ENCODE results near the gene MGAT5B. TPM values are rescaled to one million over a fixed set of nuclear protein-coding genes. Genes with fewer than 3 reads are reported as not detected.

MGAT5B gene
- total and polyA plus RNA-seq, 10 donors = 0.02 to 2.0 (median 0.75) TPM

DNA sequence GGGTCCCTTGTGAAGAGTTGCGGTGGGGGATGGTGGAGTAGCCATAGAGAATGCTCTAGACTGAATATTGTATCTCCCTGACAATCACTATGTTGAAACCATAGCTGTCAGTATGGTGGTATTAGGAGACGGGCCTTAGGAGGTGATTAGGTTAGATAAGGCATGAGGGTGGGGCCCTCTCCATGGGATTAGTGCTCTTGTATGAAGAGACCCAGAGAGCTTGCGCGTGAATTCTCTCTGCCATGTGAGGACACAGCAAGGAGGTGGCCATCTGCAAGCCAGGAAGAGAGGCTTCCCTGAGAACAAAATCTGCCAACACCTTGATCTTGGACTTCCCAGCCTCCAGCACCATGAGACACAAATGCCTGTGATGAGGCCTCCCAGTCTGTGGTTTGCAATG is 34.5 kb upstream of the MGAT5B start:
- no peak for DNase-seq
- WGBS, 5 donors = 91 to 97% (median 93%) methylated on average over 4 of the region's 4 CpGs
- H3K9me3 ChIP-seq = no peaks in the 10 kb centered on the region
- H3K27me3 ChIP-seq (replicated peaks in 1 of 7) = peaks cover 0 to 13% (median 0%) of the 10 kb centered on the region in 7 donors
- H3K27ac ChIP-seq = no peak overlapping the region
- intact Hi-C loops (cut with DNase I; ENCODE audit: low total_unique reads) = no loop called here
- H3K4me1 ChIP-seq = peaks cover 0 to 8% (median 0%) of the 10 kb centered on the region in 6 donors
- no peaks in the 10 kb centered on the region for H3K36me3 ChIP-seq
- TF ChIP-seq POLR2AphosphoS5 (IDR thresholded peaks at IDR 0.05) (no peak), POLR2A (IDR thresholded peaks at IDR 0.05) (no peak)
- TF ChIP-seq, protein P1, sequence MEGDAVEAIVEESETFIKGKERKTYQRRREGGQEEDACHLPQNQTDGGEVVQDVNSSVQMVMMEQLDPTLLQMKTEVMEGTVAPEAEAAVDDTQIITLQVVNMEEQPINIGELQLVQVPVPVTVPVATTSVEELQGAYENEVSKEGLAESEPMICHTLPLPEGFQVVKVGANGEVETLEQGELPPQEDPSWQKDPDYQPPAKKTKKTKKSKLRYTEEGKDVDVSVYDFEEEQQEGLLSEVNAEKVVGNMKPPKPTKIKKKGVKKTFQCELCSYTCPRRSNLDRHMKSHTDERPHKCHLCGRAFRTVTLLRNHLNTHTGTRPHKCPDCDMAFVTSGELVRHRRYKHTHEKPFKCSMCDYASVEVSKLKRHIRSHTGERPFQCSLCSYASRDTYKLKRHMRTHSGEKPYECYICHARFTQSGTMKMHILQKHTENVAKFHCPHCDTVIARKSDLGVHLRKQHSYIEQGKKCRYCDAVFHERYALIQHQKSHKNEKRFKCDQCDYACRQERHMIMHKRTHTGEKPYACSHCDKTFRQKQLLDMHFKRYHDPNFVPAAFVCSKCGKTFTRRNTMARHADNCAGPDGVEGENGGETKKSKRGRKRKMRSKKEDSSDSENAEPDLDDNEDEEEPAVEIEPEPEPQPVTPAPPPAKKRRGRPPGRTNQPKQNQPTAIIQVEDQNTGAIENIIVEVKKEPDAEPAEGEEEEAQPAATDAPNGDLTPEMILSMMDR (IDR thresholded peaks at IDR 0.05 in 8 of 11, conservative IDR thresholded peaks at IDR 0.05 in 3 of 11) = no peak
- H3K4me3 ChIP-seq = no peak overlapping the region

DNA sequence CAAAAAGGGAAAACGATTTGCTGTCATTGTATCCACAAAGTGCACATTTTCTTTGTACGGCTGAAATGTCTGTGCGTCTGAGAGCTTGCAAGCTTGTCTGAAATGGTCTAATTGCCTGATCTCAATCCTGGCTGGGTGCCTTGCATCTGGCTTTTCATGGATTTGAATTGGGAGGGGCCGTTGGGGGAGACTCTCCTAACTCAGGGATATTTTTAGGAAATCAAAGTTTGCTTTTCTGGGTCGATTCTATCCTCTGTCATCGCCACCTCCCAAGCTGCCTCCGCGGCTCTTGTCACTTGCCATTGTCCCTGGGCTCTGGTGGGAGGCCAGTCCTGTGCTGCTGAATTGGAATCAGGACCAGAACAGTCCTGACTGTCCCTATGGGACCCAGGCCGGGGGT is 33.3 kb upstream of the MGAT5B start:
- TF ChIP-seq POLR2A (IDR thresholded peaks at IDR 0.05) (no peak), POLR2AphosphoS5 (IDR thresholded peaks at IDR 0.05) (no peak)
- TF ChIP-seq, protein P1 (IDR thresholded peaks at IDR 0.05 in 8 of 11, conservative IDR thresholded peaks at IDR 0.05 in 3 of 11) = no peak
- WGBS, 5 donors = 74 to 83% (median 81%) methylated on average over 9 of the region's 9 CpGs

DNA sequence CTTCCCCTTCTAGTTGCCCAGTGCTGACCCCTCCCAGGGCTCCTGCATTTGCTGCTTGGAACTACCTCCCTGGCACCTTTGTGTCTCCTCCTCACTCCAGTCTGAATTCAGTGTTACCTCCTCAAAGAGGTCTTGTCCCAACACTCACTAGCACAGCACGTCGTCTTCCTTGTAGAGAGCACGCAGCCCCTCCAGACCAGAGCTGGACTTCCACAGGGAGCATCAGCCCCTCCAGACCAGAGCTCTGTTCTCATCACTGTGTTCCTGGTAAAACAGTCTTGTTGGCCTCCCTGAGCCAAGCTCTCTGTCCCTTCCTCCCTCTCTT is 27.8 kb upstream of the MGAT5B start:
- no peaks in the 10 kb centered on the region for H3K36me3 ChIP-seq
- H3K4me1 ChIP-seq = peaks cover 0 to 29% (median 12%) of the 10 kb centered on the region in 6 donors
- no peak overlapping the region for H3K4me3 ChIP-seq
- H3K27me3 ChIP-seq (replicated peaks in 1 of 7) = peaks cover 0 to 58% (median 24%) of the 10 kb centered on the region in 7 donors
- no peaks in the 10 kb centered on the region for H3K9me3 ChIP-seq
- no peak overlapping the region for H3K27ac ChIP-seq
- WGBS, 5 donors = 39 to 47% (median 43%) methylated on average over 3 of the region's 3 CpGs
- intact Hi-C loops (cut with DNase I; ENCODE audit: low total_unique reads) = no loop called here
- TF ChIP-seq, protein P1 (IDR thresholded peaks at IDR 0.05 in 8 of 11, conservative IDR thresholded peaks at IDR 0.05 in 3 of 11) = no peak
- TF ChIP-seq POLR2AphosphoS5 (IDR thresholded peaks at IDR 0.05) (no peak), POLR2A (IDR thresholded peaks at IDR 0.05) (no peak)
- no peak for DNase-seq

More for the DNA sequence above, 33.3 kb upstream of the MGAT5B start:
- Histone ChIP-seq H3K4me1 (peaks cover 0 to 12% (median 8%) of the 10 kb centered on the region in 6 donors), H3K9me3 (no peaks in the 10 kb centered on the region), H3K36me3 (no peaks in the 10 kb centered on the region), H3K27ac (no peak overlapping the region), H3K4me3 (no peak overlapping the region), H3K27me3 (replicated peaks in 1 of 7) (peaks cover 0 to 15% (median under 1%) of the 10 kb centered on the region in 7 donors)
- no peak for DNase-seq
- intact Hi-C loops (cut with DNase I; ENCODE audit: low total_unique reads) = no loop called here

DNA sequence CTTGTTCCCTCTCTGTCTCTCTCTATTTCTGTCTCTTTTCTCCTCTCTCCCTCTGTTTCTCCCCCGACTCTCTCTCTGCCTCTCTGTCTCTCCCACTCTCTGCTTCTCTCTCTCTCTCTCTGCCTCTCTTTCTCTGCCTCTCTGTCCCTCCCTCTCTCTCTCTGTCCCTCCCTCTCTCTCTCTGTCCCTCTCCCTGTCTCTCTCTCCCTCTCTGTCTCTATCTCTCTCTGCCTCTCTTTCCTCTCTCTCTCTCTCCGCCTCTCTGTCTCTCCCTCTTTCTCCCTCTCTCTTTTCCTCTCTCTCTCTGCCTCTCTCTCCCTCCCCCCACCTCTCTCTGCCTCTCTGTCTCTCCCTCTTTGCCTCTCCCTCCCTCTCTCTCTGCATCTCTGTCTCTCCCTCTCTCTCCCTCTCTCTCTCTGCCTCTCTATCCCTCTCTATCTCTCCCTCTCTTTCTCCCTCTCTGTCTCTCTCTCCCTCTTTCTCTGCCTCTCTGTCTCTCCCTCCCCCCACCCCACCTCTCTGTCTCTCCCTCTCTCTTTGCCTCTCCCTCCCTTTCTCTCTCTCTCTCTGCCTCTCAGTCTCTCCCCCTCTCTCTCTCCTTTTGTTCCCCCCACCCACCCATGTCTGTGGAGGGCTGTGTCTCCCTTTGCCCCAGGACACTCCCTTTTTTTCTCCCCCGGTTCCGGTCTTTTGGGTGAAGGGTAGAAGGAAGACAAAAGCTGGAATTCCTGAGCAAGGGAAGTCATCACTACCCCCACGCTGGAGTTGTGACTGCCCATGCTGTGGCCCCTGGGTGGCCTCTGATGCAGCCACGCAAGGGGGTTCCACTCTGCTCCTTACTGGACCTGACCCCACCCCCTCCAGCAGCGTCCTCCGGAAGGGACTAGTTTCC is 27.1 kb upstream of the MGAT5B start:
- H3K4me1 ChIP-seq = peaks cover 0 to 29% (median 12%) of the 10 kb centered on the region in 6 donors
- intact Hi-C loops (cut with DNase I; ENCODE audit: low total_unique reads) = no loop called here
- H3K36me3 ChIP-seq = no peaks in the 10 kb centered on the region
- no peak for DNase-seq
- H3K4me3 ChIP-seq = no peak overlapping the region
- peaks cover 0 to 65% (median 24%) of the 10 kb centered on the region in 7 donors for H3K27me3 ChIP-seq (replicated peaks in 1 of 7)
- 15 to 23% (median 22%) methylated on average over 7 to 8 of the region's 8 CpGs for WGBS, 5 donors
- TF ChIP-seq, protein P1 (IDR thresholded peaks at IDR 0.05 in 8 of 11, conservative IDR thresholded peaks at IDR 0.05 in 3 of 11) = no peak
- TF ChIP-seq POLR2AphosphoS5 (IDR thresholded peaks at IDR 0.05) (no peak), POLR2A (IDR thresholded peaks at IDR 0.05) (no peak)
- no peaks in the 10 kb centered on the region for H3K9me3 ChIP-seq
- no peak overlapping the region for H3K27ac ChIP-seq
